Thyroid gland (tissue), 4 donors: ENCODE results near the gene CCDC107. TPM values are rescaled to one million over a fixed set of nuclear protein-coding genes. Genes with fewer than 3 reads are reported as not detected.

Experiments used
- DNase-seq, 2 donors: peaks; one replicate each; pipeline ENCODE4 v3.0.0-alpha.2; 2019
- H3K27ac ChIP-seq, 3 donors: fragments of 200-600 bp; sonication (generic); 1 replicate in 2 of 3; 2 replicates in 1 of 3; pipeline ENCODE4 v1.5.1; 2016 to 2019; ENCODE audit warnings: mild to moderate bottlenecking in 1 of 3, moderate library complexity in 1 of 3
- H3K27me3 ChIP-seq: fragments of 200-600 bp; sonication (generic); one replicate; pipeline ENCODE4 v1.5.1; 2019
- H3K36me3 ChIP-seq, 2 donors: fragments of 200-600 bp; sonication (generic); one replicate each; pipeline ENCODE4 v1.5.1; 2016 to 2019
- H3K4me1 ChIP-seq, 2 donors: fragments of 200-600 bp; sonication (generic); one replicate each; pipeline ENCODE4 v1.5.1; 2017 to 2019
- H3K4me3 ChIP-seq, 3 donors: fragments of 200-600 bp; sonication (generic); replicated peaks in 1 of 3; 1 replicate in 2 of 3; 2 replicates in 1 of 3; pipeline ENCODE4 v1.5.1; 2016; ENCODE audit warnings: mild to moderate bottlenecking in 1 of 3
- H3K9me3 ChIP-seq: fragments of 200-600 bp; sonication (generic); one replicate; pipeline ENCODE4 v1.5.1; 2017
- CTCF ChIP-seq, 6 experiments: fragments of 200-600 bp in 3 of 6; fragments of 450-650 bp in 3 of 6; sonication (generic) in 3 of 6; IDR thresholded peaks; one replicate each; pipeline ENCODE4 v1.5.1; 2016 to 2019; ENCODE audit warnings: antibody characterized with exemption in 6 of 6, mild to moderate bottlenecking in 2 of 6, inconsistent platforms in 1 of 6, moderate library complexity in 1 of 6
- POLR2A ChIP-seq, 2 donors: fragments of 450-650 bp; IDR thresholded peaks; one replicate each; pipeline ENCODE4 v1.6.1; 2017; ENCODE audit warnings: antibody characterized with exemption in 2 of 2, mild to moderate bottlenecking in 2 of 2, moderate library complexity in 1 of 2
- WGBS, 2 donors: methylation state at CpG; one replicate each; pipeline ENCODE4 v1.1.5; 2017; 5-methylcytosine and 5-hydroxymethylcytosine counted together
- intact Hi-C: fragments of 100-400 bp; cut with DNase I; formaldehyde crosslinking; loops from one replicate; pipeline ENCODE4 v1.15.1; 2023
- total RNA-seq, 4 donors: library from RNA; depleted of rRNA; stranded (reverse); fragments of >200 nt; gene quantifications; one replicate each; pipeline ENCODE4 v1.2.3, GENCODE V29; 2016

CCDC107 gene
- total RNA-seq, 4 donors from 2014 or later: 21.0 to 40.9 (median 27.9) TPM

- Histone ChIP-seq H3K27me3 (no peaks in the 10 kb centered on the region), H3K36me3 (peaks cover 0 to 6% of the 10 kb centered on the region in 2 donors), H3K4me1 (peaks cover 5 to 6% of the 10 kb centered on the region in 2 donors), H3K4me3 (no peak overlapping the region), H3K27ac (no peak overlapping the region), H3K9me3 (no peaks in the 10 kb centered on the region)
- intact Hi-C loops: no loop called here
- 68 to 74% methylated on average over 10 to 11 of the region's 11 CpGs for WGBS, 2 donors
- DNase-seq: peak; percentile 32 to 52
- TF ChIP-seq POLR2A (IDR thresholded peaks at IDR 0.05) (no peak), CTCF (IDR thresholded peaks at IDR 0.05) (no peak)
Observed at GRCh38 chr9:35686222-35687203, 28.4 kb downstream of the CCDC107 start.

GRCh38 chr9:35687306-35687705, 29.2 kb downstream of the CCDC107 start:
- peaks cover 5 to 6% of the 10 kb centered on the region in 2 donors for H3K4me1 ChIP-seq
- no peaks in the 10 kb centered on the region for H3K9me3 ChIP-seq
- intact Hi-C loops: no loop called here
- no peak for TF ChIP-seq CTCF (IDR thresholded peaks at IDR 0.05)
- no peak for TF ChIP-seq POLR2A (IDR thresholded peaks at IDR 0.05)
- 91 to 93% methylated on average over 2 of the region's 2 CpGs for WGBS, 2 donors
- no peak overlapping the region for H3K4me3 ChIP-seq
- no peak for DNase-seq
- no peaks in the 10 kb centered on the region for H3K27me3 ChIP-seq
- H3K27ac ChIP-seq: no peak overlapping the region
- peaks cover 0 to 6% of the 10 kb centered on the region in 2 donors for H3K36me3 ChIP-seq

GRCh38 chr9:35687972-35688557, 30.0 kb downstream of the CCDC107 start:
- no peak overlapping the region for H3K27ac ChIP-seq
- TF ChIP-seq POLR2A (IDR thresholded peaks at IDR 0.05) (no peak), CTCF (IDR thresholded peaks at IDR 0.05) (no peak)
- no peak for DNase-seq
- WGBS, 2 donors: 83 to 86% methylated on average over 2 of the region's 2 CpGs
- peaks cover 5 to 6% of the 10 kb centered on the region in 2 donors for H3K4me1 ChIP-seq
- intact Hi-C loops: no loop called here
- H3K9me3 ChIP-seq: no peaks in the 10 kb centered on the region
- peaks cover 0 to 6% of the 10 kb centered on the region in 2 donors for H3K36me3 ChIP-seq
- H3K4me3 ChIP-seq: no peak overlapping the region
- no peaks in the 10 kb centered on the region for H3K27me3 ChIP-seq

GRCh38 chr9:35688558-35689541, 30.8 kb downstream of the CCDC107 start:
- DNase-seq: no peak
- Histone ChIP-seq H3K9me3 (no peaks in the 10 kb centered on the region), H3K4me3 (peak overlapping the region in 1 of 3 donors; percentile 78), H3K36me3 (peaks cover 0 to 6% of the 10 kb centered on the region in 2 donors), H3K27me3 (no peaks in the 10 kb centered on the region), H3K27ac (peak overlapping the region in 2 of 3 donors; percentile 19 to 32), H3K4me1 (peaks cover 5 to 6% of the 10 kb centered on the region in 2 donors)
- TF ChIP-seq POLR2A (IDR thresholded peaks at IDR 0.05): no peak
- TF ChIP-seq CTCF (IDR thresholded peaks at IDR 0.05): no peak
- intact Hi-C loops: no loop called here
- 82 to 83% methylated on average over 12 of the region's 12 CpGs for WGBS, 2 donors
